ENCODE measurements around the gene MACROD1.

MACROD1 gene

DNA sequence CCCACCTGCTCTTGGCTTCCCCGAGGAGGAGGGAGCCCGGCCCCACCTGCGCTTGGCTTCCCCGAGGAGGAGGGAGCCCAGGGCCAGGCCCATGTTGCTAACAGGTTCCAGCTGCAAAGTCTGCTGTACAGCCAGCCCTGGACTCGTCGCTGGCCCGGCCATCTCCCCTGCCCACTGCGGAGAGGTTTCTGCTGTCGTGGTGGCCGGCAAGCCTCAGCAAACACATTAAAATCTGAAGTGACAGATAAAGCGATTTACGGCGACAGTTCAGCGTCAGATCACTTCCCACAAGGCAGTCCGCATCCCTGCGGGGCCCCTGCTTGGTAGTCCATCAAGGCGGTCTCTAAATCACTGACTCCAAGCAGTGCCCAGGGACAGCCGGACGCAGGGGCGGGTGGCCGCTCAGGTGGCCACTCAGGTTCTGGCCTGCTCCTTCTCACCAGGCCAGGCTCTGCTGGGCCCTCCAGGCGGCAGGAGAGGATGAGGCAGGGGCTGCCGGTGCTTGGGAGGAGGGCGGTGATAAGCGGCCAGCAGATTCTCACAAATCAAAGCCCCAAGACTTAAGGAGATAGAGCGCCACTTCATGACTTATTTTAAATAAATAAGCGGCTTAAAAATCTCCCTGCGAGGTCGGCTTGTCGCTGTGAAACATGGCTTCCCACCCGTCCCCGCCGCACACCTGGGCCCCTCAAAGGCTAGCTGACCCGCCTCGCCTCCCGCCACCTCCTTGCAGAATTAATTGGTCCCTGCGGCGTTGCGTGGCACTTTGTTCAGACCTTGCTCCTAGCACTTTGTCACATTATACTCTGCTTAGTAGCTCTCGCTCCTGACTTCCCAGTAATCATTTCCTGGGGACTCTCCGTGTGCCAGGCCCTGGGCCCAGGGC is 21.1 kb downstream of the MACROD1 start:
- DNase-seq (ENCODE audit: low read depth) = no peak
- no peak overlapping the region for H3K4me3 ChIP-seq (ENCODE audit: low read depth, low read length)
- TF ChIP-seq CTCF (conservative IDR thresholded peaks at IDR 0.05; ENCODE audit: low read depth, low read length) = no peak

GRCh38 chr11:64141081-64141783 is 24.7 kb downstream of the MACROD1 start:
- no peak for TF ChIP-seq CTCF (conservative IDR thresholded peaks at IDR 0.05; ENCODE audit: low read depth, low read length)
- DNase-seq (ENCODE audit: low read depth) = no peak
- H3K4me3 ChIP-seq (ENCODE audit: low read depth, low read length) = no peak overlapping the region

DNA sequence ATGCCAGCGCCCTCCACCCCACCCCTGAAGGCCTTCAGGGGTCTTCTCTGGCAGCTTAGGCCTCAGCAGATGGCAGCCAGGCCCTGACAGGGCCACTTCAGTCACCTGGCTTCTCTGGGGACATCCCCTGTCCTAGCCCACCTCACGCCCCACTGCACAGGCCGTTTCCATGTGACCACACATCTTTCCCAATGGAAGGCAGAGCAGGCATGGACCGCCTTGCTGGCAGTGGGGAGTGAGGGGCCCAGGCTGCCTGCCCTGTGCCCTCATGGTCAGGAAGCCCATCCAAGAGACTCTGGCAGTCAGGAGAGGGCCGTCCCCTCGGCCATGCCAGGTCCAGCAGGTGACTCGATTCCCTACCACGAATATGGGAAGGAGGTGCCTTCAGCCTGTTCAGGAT is 25.8 kb downstream of the MACROD1 start:
- no peak for DNase-seq (ENCODE audit: low read depth)
- no peak overlapping the region for H3K4me3 ChIP-seq (ENCODE audit: low read depth, low read length)
- no peak for TF ChIP-seq CTCF (conservative IDR thresholded peaks at IDR 0.05; ENCODE audit: low read depth, low read length)

GRCh38 chr11:64139049-64139448 is 26.9 kb downstream of the MACROD1 start:
- TF ChIP-seq CTCF (conservative IDR thresholded peaks at IDR 0.05; ENCODE audit: low read depth, low read length) = no peak
- H3K4me3 ChIP-seq (ENCODE audit: low read depth, low read length) = no peak overlapping the region
- no peak for DNase-seq (ENCODE audit: low read depth)

GRCh38 chr11:64138398-64138797 is 27.5 kb downstream of the MACROD1 start:
- no peak overlapping the region for H3K4me3 ChIP-seq (ENCODE audit: low read depth, low read length)
- no peak for DNase-seq (ENCODE audit: low read depth)
- TF ChIP-seq CTCF (conservative IDR thresholded peaks at IDR 0.05; ENCODE audit: low read depth, low read length) = no peak

DNA sequence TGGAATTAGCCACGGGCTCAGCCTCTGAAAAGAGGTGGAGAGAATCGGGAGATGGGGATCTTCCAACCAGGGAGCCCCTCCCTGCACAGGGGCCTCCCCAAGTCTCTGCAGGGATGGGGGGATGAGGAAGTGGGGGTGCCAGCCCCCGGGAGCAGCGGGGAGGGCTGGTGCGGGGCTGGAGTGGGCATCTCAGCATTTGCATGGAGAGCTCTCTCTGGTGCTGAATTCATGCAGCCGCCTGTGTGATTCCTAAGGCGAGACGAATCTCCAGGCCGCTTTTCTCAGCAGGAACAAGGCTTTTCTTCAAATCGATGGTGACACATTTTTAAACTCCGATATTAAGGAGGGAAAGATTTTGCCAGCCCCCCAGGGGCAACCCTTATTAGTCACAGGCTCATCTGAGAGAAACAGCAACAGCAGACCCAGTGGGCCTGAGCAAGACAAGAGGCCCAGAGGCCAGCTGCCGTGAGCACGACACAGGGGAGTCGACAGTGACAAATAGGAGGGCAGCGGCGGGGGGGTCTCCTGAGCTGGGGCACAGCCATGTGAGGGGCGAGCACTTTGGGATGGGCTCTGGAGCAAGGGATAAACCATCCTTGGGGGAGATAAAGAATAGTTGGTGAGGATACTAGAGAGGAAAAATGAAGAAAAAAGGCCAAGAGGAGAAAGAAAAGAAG is 29.0 kb downstream of the MACROD1 start:
- DNase-seq (ENCODE audit: low read depth) = no peak
- no peak overlapping the region for H3K4me3 ChIP-seq (ENCODE audit: low read depth, low read length)
- TF ChIP-seq CTCF (conservative IDR thresholded peaks at IDR 0.05; ENCODE audit: low read depth, low read length) = no peak

Measured in choroid plexus epithelial cell (primary cell).